GM23248 (cell line): ENCODE measurements around the gene ZNF410. TPM values are rescaled to one million over a fixed set of nuclear protein-coding genes. Genes with fewer than 3 reads are reported as not detected.
A peak's percentile ranks its signal among the peaks of the same experiment; 100 is the strongest.

Experiments used
- DNase-seq: peaks from one replicate; pipeline ENCODE4 v3.0.0-alpha.2; 2015
- H2AFZ ChIP-seq: fragments of 200-600 bp; sonication (generic); 2 replicates; pipeline ENCODE4 v1.6.1; 2016; ENCODE audit warnings: antibody characterized with exemption
- H3F3A ChIP-seq: fragments of 200-600 bp; sonication (generic); 2 replicates; pipeline ENCODE4 v1.6.1; 2016; ENCODE audit warnings: mild to moderate bottlenecking, antibody characterized with exemption, mixed run types; ENCODE audit not compliant: insufficient read depth
- H3K27ac ChIP-seq: fragments of 200-600 bp; sonication (generic); 2 replicates; pipeline ENCODE4 v1.5.1; 2016; ENCODE audit warnings: mild to moderate bottlenecking
- H3K27me3 ChIP-seq: fragments of 200-600 bp; sonication (generic); replicated peaks from 2 replicates; pipeline ENCODE4 v1.6.1; 2016; ENCODE audit warnings: mild to moderate bottlenecking; ENCODE audit not compliant: insufficient read depth
- H3K36me3 ChIP-seq: fragments of 200-600 bp; sonication (generic); 2 replicates; pipeline ENCODE4 v1.6.1; 2016; ENCODE audit warnings: low read depth, mild to moderate bottlenecking
- H3K4me1 ChIP-seq: fragments of 200-600 bp; sonication (generic); 2 replicates; pipeline ENCODE4 v1.6.1; 2016; ENCODE audit warnings: mild to moderate bottlenecking; ENCODE audit not compliant: insufficient read depth
- H3K4me2 ChIP-seq: fragments of 200-600 bp; sonication (generic); one replicate; pipeline ENCODE4 v1.6.1; 2016; ENCODE audit warnings: mild to moderate bottlenecking; ENCODE audit not compliant: unreplicated experiment
- H3K4me3 ChIP-seq: fragments of 200-600 bp; sonication (generic); 2 replicates; pipeline ENCODE4 v1.5.1; 2016; ENCODE audit warnings: mild to moderate bottlenecking
- H3K79me2 ChIP-seq: fragments of 200-600 bp; sonication (generic); 2 replicates; pipeline ENCODE4 v1.6.1; 2016; ENCODE audit warnings: mild to moderate bottlenecking; ENCODE audit not compliant: insufficient read depth
- H3K9ac ChIP-seq: fragments of 200-600 bp; sonication (generic); 2 replicates; pipeline ENCODE4 v1.6.1; 2016; ENCODE audit warnings: mild to moderate bottlenecking
- H3K9me2 ChIP-seq: fragments of 200-600 bp; sonication (generic); 2 replicates; pipeline ENCODE4 v1.6.1; 2016; ENCODE audit warnings: mixed run types, mild to moderate bottlenecking, moderate library complexity; ENCODE audit not compliant: insufficient read depth
- H3K9me3 ChIP-seq: fragments of 200-600 bp; sonication (generic); one replicate; pipeline ENCODE4 v1.6.1; 2017; ENCODE audit warnings: low read depth
- H4K20me1 ChIP-seq: fragments of 200-600 bp; sonication (generic); 2 replicates; pipeline ENCODE4 v1.6.0; 2016; ENCODE audit not compliant: insufficient read depth
- EZH2 ChIP-seq: fragments of 200-600 bp; sonication (generic); IDR thresholded peaks from 2 replicates; pipeline ENCODE4 v1.6.1; 2018; ENCODE audit warnings: antibody characterized with exemption, mild to moderate bottlenecking; ENCODE audit not compliant: insufficient read depth, poor library complexity, severe bottlenecking
- EZH2phosphoT487 ChIP-seq: fragments of 200-600 bp; sonication (generic); IDR thresholded peaks from 2 replicates; pipeline ENCODE4 v1.6.1; 2018; ENCODE audit warnings: antibody characterized with exemption, moderate library complexity, mild to moderate bottlenecking, low read depth; ENCODE audit not compliant: insufficient read depth
- WGBS, 2 experiments: methylation state at CpG; one replicate each; pipeline ENCODE4 v1.1.6; 2015 to 2017; ENCODE audit warnings: low lambda C conversion rate in 2 of 2, low coverage in 1 of 2; ENCODE audit errors: missing lambda C conversion rate in 2 of 2; 5-methylcytosine and 5-hydroxymethylcytosine counted together
- in situ Hi-C: fragments of 300-500 bp; cut with MboI; formaldehyde crosslinking; loops from 2 replicates; pipeline ENCODE4 v1.15.0; 2020
- polyA plus RNA-seq: library from polyadenylated mRNA; unstranded; fragments of >200 nt; fragmentation: Nextera tagmentation; extraction: Ambion mirVana; gene quantifications from 2 replicates; pipeline ENCODE4 v1.2.1, GENCODE V29; 2016
- total RNA-seq: library from RNA; depleted of rRNA; stranded (reverse); fragments of >200 nt; shearing (Covaris generic); gene quantifications from 2 replicates; pipeline ENCODE4 v1.2.3, GENCODE V29; 2014

Gene ZNF410
- total and polyA plus RNA-seq, 2 experiments from 2014 or later: 54.1 to 64.6 TPM

GRCh38 chr14:73945159-73945670 is 58.6 kb downstream of the ZNF410 start:
- in situ Hi-C loops: no loop called here
- no peaks in the 10 kb centered on the region for H3K9me3 ChIP-seq
- peaks cover 11% of the 10 kb centered on the region for H3K79me2 ChIP-seq
- TF ChIP-seq EZH2 (no peak), EZH2phosphoT487 (no peak)
- no peak for DNase-seq
- H2AFZ ChIP-seq: no peak overlapping the region
- 71% methylated on average over 4 of the region's 4 CpGs for WGBS, 2 experiments
- no peaks in the 10 kb centered on the region for H4K20me1 ChIP-seq
- H3K27me3 ChIP-seq: no peaks in the 10 kb centered on the region
- H3K4me3 ChIP-seq: no peak overlapping the region
- no peak overlapping the region for H3K4me2 ChIP-seq
- peaks cover 16% of the 10 kb centered on the region for H3K4me1 ChIP-seq
- no peaks in the 10 kb centered on the region for H3K9me2 ChIP-seq
- H3K27ac ChIP-seq: no peak overlapping the region
- no peaks in the 10 kb centered on the region for H3K36me3 ChIP-seq
- H3K9ac ChIP-seq: no peak overlapping the region
- peaks cover 20% of the 10 kb centered on the region for H3F3A ChIP-seq

- H3K9ac ChIP-seq: peak within 1 kb of the TSS; percentile 87
- 0 out of 2 replicates have a peak, but pooled peaks cover 3% of the 10 kb centered on the region for H3K4me1 ChIP-seq
- H3K27ac ChIP-seq: peak within 1 kb of the TSS; percentile 92
- WGBS, 2 experiments: 1% methylated on average over 66 to 70 of the region's 70 CpGs
- DNase-seq: peak; percentile 99
- peak within 1 kb of the TSS; percentile 97 for H3K4me3 ChIP-seq
- peak within 1 kb of the TSS; percentile 85 for H3K4me2 ChIP-seq
- H4K20me1 ChIP-seq: no peaks in the 10 kb centered on the region
- H3F3A ChIP-seq: peaks cover 11% of the 10 kb centered on the region
- H3K79me2 ChIP-seq: peaks cover 38% of the 10 kb centered on the region
- peak within 1 kb of the TSS; percentile 92 for H2AFZ ChIP-seq
- no peak for TF ChIP-seq EZH2phosphoT487
- TF ChIP-seq EZH2: no peak
- no peaks in the 10 kb centered on the region for H3K9me3 ChIP-seq
- in situ Hi-C loops: no loop called here
- H3K36me3 ChIP-seq: peaks cover 7% of the 10 kb centered on the region
- no peaks in the 10 kb centered on the region for H3K27me3 ChIP-seq
- no peaks in the 10 kb centered on the region for H3K9me2 ChIP-seq
Measured at GRCh38 chr14:73949752-73950734, 63.4 kb downstream of the ZNF410 start, which contains the start of the genes COQ6 and FAM161B. Gene COQ6, plus strand, starts transcription at chr14:73950302. Its CDS starts 31 bp downstream, at chr14:73950333. Gene FAM161B, minus strand, starts transcription at chr14:73950094. Its CDS starts 68 bp downstream, at chr14:73950026.

GRCh38 chr14:73953731-73954130 is 67.1 kb downstream of the ZNF410 start:
- no peaks in the 10 kb centered on the region for H4K20me1 ChIP-seq
- TF ChIP-seq EZH2phosphoT487 (no peak), EZH2 (no peak)
- peak overlapping the region; percentile 33; the same call in 1 of the 2 replicates for H3K27ac ChIP-seq
- H3K27me3 ChIP-seq: no peaks in the 10 kb centered on the region
- H3K9ac ChIP-seq: no peak overlapping the region
- WGBS, 2 experiments: 0 to 22% methylated on average over 1 of the region's 1 CpG
- in situ Hi-C loops: no loop called here
- no peak overlapping the region for H3K4me3 ChIP-seq
- 0 out of 2 replicates have a peak, but pooled peaks cover 3% of the 10 kb centered on the region for H3K4me1 ChIP-seq
- H3F3A ChIP-seq: peaks cover 11% of the 10 kb centered on the region
- peaks cover 36% of the 10 kb centered on the region for H3K79me2 ChIP-seq
- no peak overlapping the region for H2AFZ ChIP-seq
- H3K36me3 ChIP-seq: peaks cover 33% of the 10 kb centered on the region
- no peaks in the 10 kb centered on the region for H3K9me2 ChIP-seq
- H3K4me2 ChIP-seq: no peak overlapping the region
- DNase-seq: peak; percentile 63
- H3K9me3 ChIP-seq: no peaks in the 10 kb centered on the region

- Histone ChIP-seq H3K27ac (no peak overlapping the region), H3K4me3 (no peak overlapping the region), H3K36me3 (peaks cover 50% of the 10 kb centered on the region), H2AFZ (no peak overlapping the region), H3K27me3 (no peaks in the 10 kb centered on the region), H3K4me1 (no peaks in the 10 kb centered on the region), H3K9me2 (no peaks in the 10 kb centered on the region), H4K20me1 (no peaks in the 10 kb centered on the region), H3K9ac (no peak overlapping the region), H3K4me2 (no peak overlapping the region), H3K79me2 (peaks cover 24% of the 10 kb centered on the region), H3F3A (peaks cover 11% of the 10 kb centered on the region), H3K9me3 (no peaks in the 10 kb centered on the region)
- WGBS, 2 experiments: 89 to 91% methylated on average over 5 of the region's 5 CpGs
- no peak for DNase-seq
- in situ Hi-C loops: no loop called here
- TF ChIP-seq EZH2phosphoT487 (no peak), EZH2 (no peak)
Measured at GRCh38 chr14:73955674-73956073, 69.0 kb downstream of the ZNF410 start.
